Activated T-helper 2 cell treated with anti-CD3 and anti-CD28 coated beads, Interferon-gamma antibody, Interleukin-2, Interleukin-4, amounts not matched to agents 10 μg/mL and 5 μg/mL and 100 μg/mL, durations not matched to agents 14 hours and 24 hours and 36 hours (primary cell): Measurements from ENCODE around the gene PRKCA. TPM values are rescaled to one million over a fixed set of nuclear protein-coding genes. Genes with fewer than 3 reads are reported as not detected.
"Not testable (repeated sequence)": the region's sequence is repeated elsewhere in the genome, so short reads cannot be mapped to it uniquely, and the experiment has no call there.

Experiments used
- DNase-seq: peaks from one replicate; pipeline ENCODE4 v3.0.0; 2021; ENCODE audit warnings: low spot score
- H3K27ac Mint-ChIP-seq: one replicate; pipeline ENCODE4 v1.8.0; 2021; ENCODE audit warnings: mixed read lengths
- H3K27me3 Mint-ChIP-seq: one replicate; pipeline ENCODE4 v1.8.0; 2021; ENCODE audit warnings: low read depth, mixed read lengths
- H3K36me3 Mint-ChIP-seq: one replicate; pipeline ENCODE4 v1.8.0; 2021; ENCODE audit warnings: low read depth, mixed read lengths
- H3K4me1 Mint-ChIP-seq: one replicate; pipeline ENCODE4 v1.8.0; 2021; ENCODE audit warnings: low read depth, mixed read lengths
- H3K4me3 Mint-ChIP-seq: one replicate; pipeline ENCODE4 v1.8.0; 2021; ENCODE audit warnings: low read depth, mild to moderate bottlenecking, moderate library complexity, mixed read lengths
- H3K9me3 Mint-ChIP-seq: one replicate; pipeline ENCODE4 v1.8.0; 2021; ENCODE audit warnings: mixed read lengths
- intact Hi-C: fragments of 100-400 bp; cut with micrococcal nuclease; formaldehyde crosslinking; loops from one replicate; pipeline ENCODE4 v1.15.1; 2023
- total RNA-seq: library from RNA; stranded (reverse); gene quantifications from 2 replicates; pipeline ENCODE4 v1.2.3, GENCODE V29; 2022

Gene PRKCA
- total RNA-seq, 1 donor from 2014 or later, result 268 TPM

- Mint-ChIP-seq H3K36me3 (no peaks in the 10 kb centered on the region), H3K27ac (no peak overlapping the region)
These were observed 26.8 kb upstream of the PRKCA start for GRCh38 chr17:66275651-66276050.

GRCh38 chr17:66276328-66276937, 26.0 kb upstream of the PRKCA start:
- no peak overlapping the region for H3K27ac Mint-ChIP-seq
- H3K27me3 Mint-ChIP-seq, result peaks cover 7% of the 10 kb centered on the region
- no peak for DNase-seq
- H3K4me1 Mint-ChIP-seq, result peaks cover 11% of the 10 kb centered on the region
- H3K4me3 Mint-ChIP-seq, result no peak overlapping the region
- intact Hi-C loops, result no loop called here
- H3K36me3 Mint-ChIP-seq, result no peaks in the 10 kb centered on the region
- H3K9me3 Mint-ChIP-seq, result no peaks in the 10 kb centered on the region

More at GRCh38 chr17:66275651-66276050, 26.8 kb upstream of the PRKCA start:
- H3K4me3 Mint-ChIP-seq, result no peak overlapping the region
- intact Hi-C loops, result no loop called here
- H3K9me3 Mint-ChIP-seq, result no peaks in the 10 kb centered on the region
- DNase-seq, result no peak
- H3K27me3 Mint-ChIP-seq, result peaks cover 7% of the 10 kb centered on the region
- H3K4me1 Mint-ChIP-seq, result peaks cover 11% of the 10 kb centered on the region

- no peak for DNase-seq
- intact Hi-C loops, result no loop called here
- H3K4me1 Mint-ChIP-seq, result peaks cover 11% of the 10 kb centered on the region
- peaks cover 9% of the 10 kb centered on the region for H3K27me3 Mint-ChIP-seq
- no peak overlapping the region for H3K4me3 Mint-ChIP-seq
- H3K9me3 Mint-ChIP-seq, result no peaks in the 10 kb centered on the region
- H3K36me3 Mint-ChIP-seq, result no peaks in the 10 kb centered on the region
- H3K27ac Mint-ChIP-seq, result no peak overlapping the region
These were observed 25.2 kb upstream of the PRKCA start for GRCh38 chr17:66277191-66277590.

GRCh38 chr17:66281661-66282369, 20.6 kb upstream of the PRKCA start:
- intact Hi-C loops, result no loop called here
- peaks cover 8% of the 10 kb centered on the region for H3K4me1 Mint-ChIP-seq
- H3K36me3 Mint-ChIP-seq, result no peaks in the 10 kb centered on the region
- no peaks in the 10 kb centered on the region for H3K9me3 Mint-ChIP-seq
- H3K27ac Mint-ChIP-seq, result no peak overlapping the region
- H3K27me3 Mint-ChIP-seq, result peaks cover 8% of the 10 kb centered on the region
- no peak overlapping the region for H3K4me3 Mint-ChIP-seq
- DNase-seq, result no peak

- DNase-seq, result no peak
- Mint-ChIP-seq H3K9me3 (no peaks in the 10 kb centered on the region), H3K36me3 (no peaks in the 10 kb centered on the region), H3K27ac (no peak overlapping the region), H3K4me1 (peaks cover 8% of the 10 kb centered on the region), H3K27me3 (peaks cover 8% of the 10 kb centered on the region), H3K4me3 (no peak overlapping the region)
- intact Hi-C loops, result no loop called here
These were observed 19.0 kb upstream of the PRKCA start for GRCh38 chr17:66283296-66283934.

GRCh38 chr17:66283971-66284370, 18.4 kb upstream of the PRKCA start:
- peaks cover 7% of the 10 kb centered on the region for H3K27me3 Mint-ChIP-seq
- intact Hi-C loops, result no loop called here
- no peak overlapping the region for H3K27ac Mint-ChIP-seq
- H3K36me3 Mint-ChIP-seq, result no peaks in the 10 kb centered on the region
- H3K9me3 Mint-ChIP-seq, result no peaks in the 10 kb centered on the region
- H3K4me1 Mint-ChIP-seq, result peaks cover 8% of the 10 kb centered on the region
- no peak overlapping the region for H3K4me3 Mint-ChIP-seq
- no peak for DNase-seq

- Mint-ChIP-seq H3K4me1 (peaks cover 10% of the 10 kb centered on the region), H3K36me3 (no peaks in the 10 kb centered on the region), H3K4me3 (no peak overlapping the region), H3K27me3 (peaks cover 5% of the 10 kb centered on the region), H3K9me3 (no peaks in the 10 kb centered on the region), H3K27ac (no peak overlapping the region)
- no peak for DNase-seq
- intact Hi-C loops, result no loop called here
These were observed 17.3 kb upstream of the PRKCA start for GRCh38 chr17:66285149-66285548.

GRCh38 chr17:66287911-66288310, 14.5 kb upstream of the PRKCA start:
- Mint-ChIP-seq H3K9me3 (no peaks in the 10 kb centered on the region), H3K27ac (no peak overlapping the region), H3K4me3 (no peak overlapping the region), H3K27me3 (peaks cover 3% of the 10 kb centered on the region), H3K36me3 (no peaks in the 10 kb centered on the region), H3K4me1 (peaks cover 11% of the 10 kb centered on the region)
- intact Hi-C loops, result no loop called here
- no peak for DNase-seq

GRCh38 chr17:66290101-66290722, 12.2 kb upstream of the PRKCA start:
- Mint-ChIP-seq H3K27ac (no peak overlapping the region), H3K4me1 (peaks cover 12% of the 10 kb centered on the region), H3K36me3 (no peaks in the 10 kb centered on the region), H3K9me3 (no peaks in the 10 kb centered on the region), H3K27me3 (no peaks in the 10 kb centered on the region), H3K4me3 (no peak overlapping the region)
- DNase-seq, result no peak
- intact Hi-C loops, result no loop called here

GRCh38 chr17:66292353-66292752, 10.1 kb upstream of the PRKCA start:
- Mint-ChIP-seq H3K36me3 (no peaks in the 10 kb centered on the region), H3K27me3 (no peaks in the 10 kb centered on the region), H3K4me3 (no peak overlapping the region), H3K27ac (no peak overlapping the region), H3K9me3 (no peaks in the 10 kb centered on the region), H3K4me1 (peaks cover 11% of the 10 kb centered on the region)
- no peak for DNase-seq
- intact Hi-C loops, result no loop called here

GRCh38 chr17:66296289-66296725, 6.1 kb upstream of the PRKCA start:
- H3K4me1 Mint-ChIP-seq, result peaks cover 20% of the 10 kb centered on the region
- no peak overlapping the region for H3K27ac Mint-ChIP-seq
- H3K36me3 Mint-ChIP-seq, result no peaks in the 10 kb centered on the region
- no peaks in the 10 kb centered on the region for H3K27me3 Mint-ChIP-seq
- intact Hi-C loops, result no loop called here
- H3K9me3 Mint-ChIP-seq, result no peaks in the 10 kb centered on the region
- H3K4me3 Mint-ChIP-seq, result no peak overlapping the region
- no peak for DNase-seq

- H3K4me3 Mint-ChIP-seq, H3K27me3 Mint-ChIP-seq, H3K9me3 Mint-ChIP-seq, intact Hi-C loops, DNase-seq, H3K27ac Mint-ChIP-seq, H3K36me3 Mint-ChIP-seq: not testable (repeated sequence)
- peaks cover 24% of the 10 kb centered on the region for H3K4me1 Mint-ChIP-seq
These were observed 5.0 kb upstream of the PRKCA start for GRCh38 chr17:66297443-66297842.

GRCh38 chr17:66299711-66300110, 2.7 kb upstream of the PRKCA start:
- intact Hi-C loops, result no loop called here
- no peak for DNase-seq
- Mint-ChIP-seq H3K4me1 (peaks cover 22% of the 10 kb centered on the region), H3K27me3 (no peaks in the 10 kb centered on the region), H3K4me3 (no peak overlapping the region), H3K9me3 (no peaks in the 10 kb centered on the region), H3K27ac (no peak overlapping the region), H3K36me3 (peaks cover 15% of the 10 kb centered on the region)
